ENCODE results near the gene PIGN. TPM values are rescaled to one million over a fixed set of nuclear protein-coding genes. Genes with fewer than 3 reads are reported as not detected.

PIGN gene
- total and polyA plus RNA-seq, 2 donors from 2014 or later = 4.5 to 30.5 TPM

- Histone ChIP-seq H3K36me3 (ENCODE audit: control insufficient read depth in 2 of 3, insufficient read depth in 3 of 3, low read length in 3 of 3) (peaks cover 0 to 8% (median 0%) of the 10 kb centered on the region in 3 donors), H3K4me3 (ENCODE audit: low read length in 3 of 3) (no peak overlapping the region), H3K9ac (ENCODE audit: low read length in 3 of 3) (no peak overlapping the region), H3K27me3 (ENCODE audit: control insufficient read depth, insufficient read depth, low read length) (no peaks in the 10 kb centered on the region), H3K4me1 (ENCODE audit: control insufficient read depth in 2 of 3, insufficient read depth in 2 of 3, low read depth in 1 of 3, low read length in 3 of 3) (no peaks in the 10 kb centered on the region), H3K27ac (ENCODE audit: low read depth in 2 of 2, low read length in 2 of 2) (no peak overlapping the region), H3K9me3 (ENCODE audit: control insufficient read depth in 2 of 3, insufficient read depth in 1 of 3, low read length in 3 of 3) (no peaks in the 10 kb centered on the region)
- no peak for TF ChIP-seq CTCF (IDR thresholded peaks at IDR 0.05; ENCODE audit: borderline replicate concordance, extremely low read depth, insufficient read depth)
- intact Hi-C loops (cut with DNase I) = no loop called here
- peak; percentile 29 for FAIRE-seq
- DNase-seq = no peak
Measured at GRCh38 chr18:62105376-62105775, 81.5 kb downstream of the PIGN start.

- Histone ChIP-seq H3K27ac (ENCODE audit: low read depth in 2 of 2, low read length in 2 of 2) (no peak overlapping the region), H3K4me3 (ENCODE audit: low read length in 3 of 3) (no peak overlapping the region), H3K9me3 (ENCODE audit: control insufficient read depth in 2 of 3, insufficient read depth in 1 of 3, low read length in 3 of 3) (no peaks in the 10 kb centered on the region), H3K36me3 (ENCODE audit: control insufficient read depth in 2 of 3, insufficient read depth in 3 of 3, low read length in 3 of 3) (peaks cover 0 to 8% (median 2%) of the 10 kb centered on the region in 3 donors), H3K9ac (ENCODE audit: low read length in 3 of 3) (no peak overlapping the region), H3K4me1 (ENCODE audit: control insufficient read depth in 2 of 3, insufficient read depth in 2 of 3, low read depth in 1 of 3, low read length in 3 of 3) (no peaks in the 10 kb centered on the region), H3K27me3 (ENCODE audit: control insufficient read depth, insufficient read depth, low read length) (no peaks in the 10 kb centered on the region)
- DNase-seq (no peak), FAIRE-seq (no peak)
- intact Hi-C loops (cut with DNase I) = no loop called here
- TF ChIP-seq CTCF (IDR thresholded peaks at IDR 0.05; ENCODE audit: borderline replicate concordance, extremely low read depth, insufficient read depth) = no peak
Measured at GRCh38 chr18:62102221-62102620, 84.6 kb downstream of the PIGN start.

- H3K9me3 ChIP-seq (ENCODE audit: control insufficient read depth in 2 of 3, insufficient read depth in 1 of 3, low read length in 3 of 3) = no peaks in the 10 kb centered on the region
Measured at GRCh38 chr18:62101321-62101721, 85.5 kb downstream of the PIGN start.

More at GRCh38 chr18:62101321-62101721, 85.5 kb downstream of the PIGN start:
- no peak overlapping the region for H3K4me3 ChIP-seq (ENCODE audit: low read length in 3 of 3)
- no peak overlapping the region for H3K27ac ChIP-seq (ENCODE audit: low read depth in 2 of 2, low read length in 2 of 2)
- H3K36me3 ChIP-seq (ENCODE audit: control insufficient read depth in 2 of 3, insufficient read depth in 3 of 3, low read length in 3 of 3) = peaks cover 0 to 5% (median 2%) of the 10 kb centered on the region in 3 donors
- H3K4me1 ChIP-seq (ENCODE audit: control insufficient read depth in 2 of 3, insufficient read depth in 2 of 3, low read depth in 1 of 3, low read length in 3 of 3) = no peaks in the 10 kb centered on the region
- H3K9ac ChIP-seq (ENCODE audit: low read length in 3 of 3) = no peak overlapping the region
- H3K27me3 ChIP-seq (ENCODE audit: control insufficient read depth, insufficient read depth, low read length) = no peaks in the 10 kb centered on the region
- intact Hi-C loops (cut with DNase I) = no loop called here
- FAIRE-seq (no peak), DNase-seq (no peak)
- no peak for TF ChIP-seq CTCF (IDR thresholded peaks at IDR 0.05; ENCODE audit: borderline replicate concordance, extremely low read depth, insufficient read depth)
